NCI-H510A (cell line): Measurements from ENCODE around the gene CFAP68.
"Not testable (repeated sequence)": the region's sequence is repeated elsewhere in the genome, so short reads cannot be mapped to it uniquely, and the experiment has no call there.

Source experiments
- DNase-seq: peaks from one replicate; lab custom pipeline; 2025; lab: John Stamatoyannopoulos, UW

CFAP68 gene

DNA sequence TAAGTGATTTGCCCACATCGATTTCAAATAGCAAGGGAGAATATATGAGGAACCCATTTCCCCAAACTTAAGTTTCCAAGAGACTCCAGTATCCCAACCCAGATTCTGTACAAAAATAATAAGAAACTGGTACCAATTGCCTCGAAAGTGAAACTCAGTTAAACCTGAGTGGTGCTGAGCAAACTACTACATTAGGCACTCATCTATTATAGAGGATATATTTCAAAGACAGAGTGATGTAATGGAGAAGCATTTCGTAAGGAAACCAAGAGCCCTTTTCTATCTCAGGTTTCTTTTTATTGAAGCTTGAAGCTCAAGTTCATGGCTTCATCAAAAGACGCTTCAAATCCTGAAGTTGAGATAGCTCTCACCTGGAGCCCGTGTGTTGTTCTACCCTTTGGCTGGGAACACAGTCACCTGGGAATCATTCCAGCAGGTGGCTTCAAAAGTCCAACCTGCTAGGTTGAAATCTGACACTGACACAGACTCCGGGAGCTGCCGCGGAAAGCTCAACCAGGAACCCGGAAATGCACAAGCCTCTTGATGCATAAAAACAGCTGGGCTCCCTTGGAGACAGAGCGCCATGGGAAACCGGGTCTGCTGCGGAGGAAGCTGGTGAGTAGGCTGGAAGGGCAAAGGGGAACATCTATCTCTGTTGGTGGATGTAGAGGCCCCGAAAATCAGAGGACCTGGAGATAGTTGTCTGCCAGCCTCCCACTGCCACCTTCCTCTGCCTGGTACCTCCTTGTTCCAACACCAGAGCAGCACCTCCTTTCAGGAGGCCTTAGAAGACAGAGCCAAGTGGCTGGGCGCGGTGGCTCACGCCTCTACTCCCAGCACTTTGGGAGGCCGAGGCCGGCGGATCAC is 39.3 kb downstream of the CFAP68 start, which contains the start of gene C11orf52:
C11orf52 (plus strand) TSS at position 524 of the 867 bp plus-strand sequence; CDS start at position 584, 60 bp downstream.
- DNase-seq: peak; percentile 95

DNA sequence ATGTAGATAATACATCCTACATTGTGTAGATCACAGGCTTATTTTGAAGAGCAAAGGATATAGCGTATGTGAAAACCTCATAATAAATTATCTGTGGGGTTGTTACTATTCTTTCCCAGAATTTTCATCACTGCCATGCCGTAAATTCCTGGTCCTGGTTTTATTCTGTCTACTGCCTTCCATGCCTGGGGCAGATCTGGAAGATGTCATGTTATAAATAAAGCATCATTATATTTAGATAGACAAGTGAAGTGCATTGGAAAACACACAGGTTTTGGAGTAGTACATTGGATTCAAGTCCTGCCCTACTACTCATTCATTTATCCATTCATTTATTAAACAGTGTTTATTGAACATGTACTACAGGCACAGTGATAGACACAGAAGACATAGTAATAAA is 41.6 kb downstream of the CFAP68 start:
- no peak for DNase-seq

- no peak for DNase-seq
These were observed 42.3 kb downstream of the CFAP68 start for GRCh38 chr11:111921541-111922230.

GRCh38 chr11:111922803-111923202 is 43.5 kb downstream of the CFAP68 start:
- no peak for DNase-seq

- no peak for DNase-seq
These were observed 44.0 kb downstream of the CFAP68 start for GRCh38 chr11:111923351-111923788.

DNA sequence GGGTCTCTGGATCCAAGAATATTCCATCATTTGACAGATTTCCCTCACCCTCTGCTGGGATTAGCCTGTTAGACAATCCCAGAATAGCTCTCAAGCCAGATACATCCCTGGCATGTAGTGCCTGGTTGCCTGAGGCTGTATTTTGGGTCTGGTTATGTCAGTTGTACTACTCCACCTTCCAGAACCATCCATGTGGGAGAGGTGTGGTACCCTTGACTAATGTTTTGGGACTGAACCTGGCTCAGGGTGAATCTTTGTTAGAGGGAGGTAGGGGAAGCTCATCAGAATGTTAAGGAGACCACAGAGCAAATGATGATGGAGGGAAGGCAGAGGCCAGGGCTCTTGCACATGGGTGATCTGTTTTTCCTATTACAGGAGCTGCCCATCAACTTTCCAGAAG is 44.6 kb downstream of the CFAP68 start:
- DNase-seq: no peak

DNA sequence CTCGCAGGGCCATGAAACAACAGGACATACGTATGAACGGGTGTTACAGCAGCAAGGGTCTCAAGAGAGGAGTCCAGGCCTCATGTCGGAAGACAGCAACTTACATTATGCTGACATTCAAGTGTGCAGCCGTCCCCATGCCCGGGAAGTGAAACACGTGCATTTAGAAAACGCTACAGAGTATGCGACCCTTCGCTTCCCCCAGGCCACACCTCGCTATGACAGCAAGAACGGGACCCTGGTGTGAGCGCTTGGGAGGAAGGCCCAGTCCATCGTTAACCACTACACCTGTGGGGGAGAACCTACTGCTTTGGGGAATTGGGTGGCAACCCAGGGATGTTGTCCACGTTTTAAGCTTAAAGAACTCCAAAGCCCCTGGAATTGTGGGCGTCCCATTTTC is 46.6 kb downstream of the CFAP68 start:
- no peak for DNase-seq

- peak; percentile 94 for DNase-seq
These were observed 47.4 kb downstream of the CFAP68 start for GRCh38 chr11:111926505-111927391.

DNA sequence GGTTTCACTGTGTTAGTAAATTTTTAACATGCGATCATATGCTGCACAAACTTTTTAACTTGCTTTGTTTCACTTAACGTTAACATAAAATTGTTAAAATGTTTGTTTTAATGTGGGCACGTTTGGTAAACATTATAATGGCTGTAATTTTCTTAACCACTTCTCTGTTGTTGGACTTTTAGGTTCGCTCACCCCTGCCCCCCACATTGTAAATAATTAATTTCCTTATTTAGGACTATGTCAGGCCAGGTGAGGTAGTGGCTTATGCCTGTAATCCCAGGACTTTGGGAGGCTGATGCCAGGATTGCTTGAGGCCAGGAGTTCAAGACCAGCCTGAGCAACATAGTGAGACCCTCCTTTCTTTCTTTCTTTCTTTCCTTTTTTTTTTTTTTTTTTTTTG is 51.1 kb downstream of the CFAP68 start:
- no peak for DNase-seq

DNA sequence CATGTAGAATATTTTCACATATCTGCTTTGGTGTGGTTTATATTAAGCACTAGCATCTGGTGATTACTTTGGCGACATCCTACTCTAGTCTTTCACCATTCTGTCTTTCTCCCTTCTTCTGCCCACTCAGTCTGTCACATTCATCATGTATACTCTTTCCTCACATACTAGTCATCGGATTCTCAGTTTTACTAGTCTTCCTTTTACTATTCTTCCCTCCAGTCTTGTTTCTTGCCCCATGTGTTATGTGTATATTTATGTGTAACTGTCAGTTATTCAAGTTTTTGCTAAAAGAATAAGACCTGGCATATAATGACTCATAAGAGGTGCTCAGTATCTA is 53.2 kb downstream of the CFAP68 start:
- DNase-seq: no peak

DNA sequence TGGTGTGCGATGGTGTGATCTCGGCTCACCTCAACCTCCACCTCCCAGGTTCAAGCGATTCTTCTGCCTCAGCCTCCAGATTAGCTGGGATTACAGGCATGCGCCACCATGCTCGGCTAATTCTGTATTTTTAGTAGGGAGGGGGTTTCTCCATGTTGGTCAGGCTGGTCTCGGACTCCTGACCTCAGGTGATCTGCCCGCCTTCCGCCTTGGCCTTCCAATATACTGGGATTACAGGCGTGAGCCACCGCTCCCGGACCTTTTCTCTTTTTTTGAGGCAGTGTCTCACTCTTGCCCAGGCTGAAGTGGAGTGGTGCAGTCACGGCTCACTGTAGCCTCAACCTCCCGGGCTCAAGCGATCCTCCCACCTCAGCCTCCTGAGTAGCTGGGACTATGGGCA is 53.8 kb downstream of the CFAP68 start:
- DNase-seq: not testable (repeated sequence)

DNA sequence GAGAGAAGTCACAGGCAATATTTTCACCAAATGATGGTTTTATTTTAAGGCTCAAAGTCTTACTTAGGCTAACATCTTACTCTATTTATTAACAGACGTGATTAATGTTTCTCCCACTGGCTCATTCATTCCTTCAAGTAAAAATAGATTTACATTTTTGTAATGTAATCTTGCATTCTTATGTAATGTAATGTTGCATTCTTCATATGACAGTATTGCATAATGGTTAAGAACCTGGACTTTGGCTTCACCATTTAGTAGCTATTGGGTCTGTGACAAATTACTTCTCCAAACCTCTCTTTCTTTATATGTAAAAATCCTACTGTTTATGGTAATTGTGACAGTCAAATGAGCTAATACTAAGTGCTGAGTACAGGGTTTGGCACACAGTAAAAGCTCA is 54.5 kb downstream of the CFAP68 start:
- DNase-seq: no peak

DNA sequence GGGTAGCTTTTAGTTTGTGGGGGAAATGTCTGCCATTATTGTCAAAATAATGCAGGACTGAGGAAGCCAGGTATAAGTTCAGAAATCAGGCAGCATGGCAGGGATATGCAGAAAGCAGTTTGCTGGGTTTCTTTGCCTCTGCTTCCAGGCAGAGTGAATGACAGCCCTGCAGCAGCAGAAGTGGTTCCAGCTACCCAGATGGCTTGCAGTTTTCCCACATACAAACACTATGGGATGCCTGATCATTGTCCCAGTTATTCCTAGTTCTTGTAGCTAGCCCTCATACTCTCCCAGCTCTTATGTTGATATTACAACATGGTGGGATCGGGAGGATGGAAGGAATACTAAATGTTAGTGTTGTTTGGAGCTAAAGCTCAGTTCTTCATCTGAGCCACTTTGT is 55.0 kb downstream of the CFAP68 start:
- no peak for DNase-seq
